Measurements from ENCODE around the gene PCDHGA3.

DNA sequence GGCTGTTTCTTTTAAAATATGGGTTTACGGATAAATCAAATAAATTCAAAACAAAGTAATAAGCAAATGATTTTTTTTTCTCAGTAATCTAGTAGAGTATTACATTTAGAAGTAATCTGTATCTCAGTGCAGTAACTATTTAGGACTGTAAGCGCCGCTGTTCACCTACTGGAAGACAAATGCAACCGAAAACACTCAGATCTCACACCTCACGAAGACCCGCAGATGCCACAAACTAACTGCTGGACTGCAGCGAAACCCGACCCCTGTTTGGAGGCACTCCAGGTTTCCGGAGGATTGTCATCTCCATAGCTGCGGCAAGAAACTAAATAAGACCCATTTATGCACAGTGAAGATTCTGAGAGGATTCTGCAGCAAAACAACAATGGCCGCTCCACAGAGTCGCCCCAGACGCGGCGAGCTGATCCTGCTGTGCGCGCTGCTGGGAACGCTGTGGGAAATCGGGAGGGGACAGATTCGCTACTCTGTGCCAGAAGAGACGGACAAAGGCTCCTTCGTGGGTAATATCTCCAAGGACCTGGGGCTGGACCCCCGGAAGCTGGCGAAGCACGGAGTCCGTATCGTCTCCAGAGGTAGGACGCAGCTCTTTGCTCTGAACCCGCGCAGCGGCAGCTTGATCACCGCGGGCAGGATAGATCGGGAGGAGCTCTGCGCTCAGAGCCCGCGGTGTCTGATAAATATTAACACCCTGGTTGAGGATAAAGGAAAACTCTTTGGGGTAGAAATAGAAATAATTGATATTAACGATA lies 49.0 kb downstream of the PCDHGA3 start, which contains the start of gene PCDHGA8:
- TF ChIP-seq, protein P1, sequence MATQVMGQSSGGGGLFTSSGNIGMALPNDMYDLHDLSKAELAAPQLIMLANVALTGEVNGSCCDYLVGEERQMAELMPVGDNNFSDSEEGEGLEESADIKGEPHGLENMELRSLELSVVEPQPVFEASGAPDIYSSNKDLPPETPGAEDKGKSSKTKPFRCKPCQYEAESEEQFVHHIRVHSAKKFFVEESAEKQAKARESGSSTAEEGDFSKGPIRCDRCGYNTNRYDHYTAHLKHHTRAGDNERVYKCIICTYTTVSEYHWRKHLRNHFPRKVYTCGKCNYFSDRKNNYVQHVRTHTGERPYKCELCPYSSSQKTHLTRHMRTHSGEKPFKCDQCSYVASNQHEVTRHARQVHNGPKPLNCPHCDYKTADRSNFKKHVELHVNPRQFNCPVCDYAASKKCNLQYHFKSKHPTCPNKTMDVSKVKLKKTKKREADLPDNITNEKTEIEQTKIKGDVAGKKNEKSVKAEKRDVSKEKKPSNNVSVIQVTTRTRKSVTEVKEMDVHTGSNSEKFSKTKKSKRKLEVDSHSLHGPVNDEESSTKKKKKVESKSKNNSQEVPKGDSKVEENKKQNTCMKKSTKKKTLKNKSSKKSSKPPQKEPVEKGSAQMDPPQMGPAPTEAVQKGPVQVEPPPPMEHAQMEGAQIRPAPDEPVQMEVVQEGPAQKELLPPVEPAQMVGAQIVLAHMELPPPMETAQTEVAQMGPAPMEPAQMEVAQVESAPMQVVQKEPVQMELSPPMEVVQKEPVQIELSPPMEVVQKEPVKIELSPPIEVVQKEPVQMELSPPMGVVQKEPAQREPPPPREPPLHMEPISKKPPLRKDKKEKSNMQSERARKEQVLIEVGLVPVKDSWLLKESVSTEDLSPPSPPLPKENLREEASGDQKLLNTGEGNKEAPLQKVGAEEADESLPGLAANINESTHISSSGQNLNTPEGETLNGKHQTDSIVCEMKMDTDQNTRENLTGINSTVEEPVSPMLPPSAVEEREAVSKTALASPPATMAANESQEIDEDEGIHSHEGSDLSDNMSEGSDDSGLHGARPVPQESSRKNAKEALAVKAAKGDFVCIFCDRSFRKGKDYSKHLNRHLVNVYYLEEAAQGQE (IDR thresholded peaks at IDR 0.05; ENCODE audit: borderline replicate concordance in 1 of 2, low read depth in 1 of 2, low read length in 2 of 2) = no peak
- TF ChIP-seq TRIM24 (CRISPR knock-in tag; IDR thresholded peaks at IDR 0.05) = no peak
- TF ChIP-seq TCF7L2 (IDR thresholded peaks at IDR 0.05; ENCODE audit: low read depth, low read length) = no peak
- no peak for TF ChIP-seq SRF (IDR thresholded peaks at IDR 0.05; ENCODE audit: low read depth, low read length)
- no peak for TF ChIP-seq AGO2 (optimal IDR thresholded peaks at IDR 0.05; ENCODE audit: low read depth, low read length)
- no peak for TF ChIP-seq ZNF124 (CRISPR knock-in tag; IDR thresholded peaks at IDR 0.05)
- no peak for TF ChIP-seq STAT5B (CRISPR knock-in tag; IDR thresholded peaks at IDR 0.05)
- no peak for TF ChIP-seq EP300 (IDR thresholded peaks at IDR 0.05; ENCODE audit: low read depth in 2 of 2, low read length in 2 of 2)
- no peak for TF ChIP-seq EP300 (CRISPR knock-in tag; IDR thresholded peaks at IDR 0.05; ENCODE audit: borderline replicate concordance)
- TF ChIP-seq, protein P2, sequence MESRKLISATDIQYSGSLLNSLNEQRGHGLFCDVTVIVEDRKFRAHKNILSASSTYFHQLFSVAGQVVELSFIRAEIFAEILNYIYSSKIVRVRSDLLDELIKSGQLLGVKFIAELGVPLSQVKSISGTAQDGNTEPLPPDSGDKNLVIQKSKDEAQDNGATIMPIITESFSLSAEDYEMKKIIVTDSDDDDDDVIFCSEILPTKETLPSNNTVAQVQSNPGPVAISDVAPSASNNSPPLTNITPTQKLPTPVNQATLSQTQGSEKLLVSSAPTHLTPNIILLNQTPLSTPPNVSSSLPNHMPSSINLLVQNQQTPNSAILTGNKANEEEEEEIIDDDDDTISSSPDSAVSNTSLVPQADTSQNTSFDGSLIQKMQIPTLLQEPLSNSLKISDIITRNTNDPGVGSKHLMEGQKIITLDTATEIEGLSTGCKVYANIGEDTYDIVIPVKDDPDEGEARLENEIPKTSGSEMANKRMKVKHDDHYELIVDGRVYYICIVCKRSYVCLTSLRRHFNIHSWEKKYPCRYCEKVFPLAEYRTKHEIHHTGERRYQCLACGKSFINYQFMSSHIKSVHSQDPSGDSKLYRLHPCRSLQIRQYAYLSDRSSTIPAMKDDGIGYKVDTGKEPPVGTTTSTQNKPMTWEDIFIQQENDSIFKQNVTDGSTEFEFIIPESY (CRISPR knock-in tag; IDR thresholded peaks at IDR 0.05) = no peak

Measured in HepG2 (cell line).